Naive thymus-derived CD4-positive, alpha-beta T cell (primary cell): ENCODE results near the gene CLASP1. TPM values are rescaled to one million over a fixed set of nuclear protein-coding genes. Genes with fewer than 3 reads are reported as not detected.
"Not testable (repeated sequence)": the region's sequence is repeated elsewhere in the genome, so short reads cannot be mapped to it uniquely, and the experiment has no call there.

Experiments used
- ATAC-seq: fragments of 150-1000 bp; cut with Tn5 transposase; 2 replicates; pipeline ENCODE4 v1.10.0; 2021; ENCODE audit warnings: mild to moderate bottlenecking, moderate library complexity
- CTCF ChIA-PET: fragments of 350-600 bp; sonication (Branson Sonifier 250); formaldehyde crosslinking; loops from one replicate; lab custom pipeline; 2021; ENCODE audit warnings: antibody characterized with exemption; lab: Charles Lee
- POLR2A ChIA-PET: fragments of 350-600 bp; sonication (Branson Sonifier 250); formaldehyde crosslinking; loops from one replicate; lab custom pipeline; 2021; ENCODE audit warnings: antibody characterized with exemption, inconsistent platforms; lab: Charles Lee
- DNase-seq, 9 donors: peaks; one replicate each; pipeline versions ENCODE4 v3.0.0 to v3.0.0-alpha.2; 2020 to 2022; ENCODE audit warnings: mixed read lengths in 1 of 9
- H3K27ac ChIP-seq: one replicate; pipeline ENCODE4 v1.7.0; 2013; ENCODE audit warnings: mild to moderate bottlenecking, low read depth, low read length, moderate library complexity
- H3K27me3 ChIP-seq, 2 donors: one replicate each; pipeline ENCODE4 v1.7.0; 2013; ENCODE audit warnings: low read length in 2 of 2, mild to moderate bottlenecking in 2 of 2, moderate library complexity in 2 of 2; ENCODE audit not compliant: control insufficient read depth in 2 of 2, insufficient read depth in 2 of 2
- H3K36me3 ChIP-seq, 3 experiments: 1 replicate in 2 of 3; 2 replicates in 1 of 3; pipeline ENCODE4 v1.7.0; 2013; ENCODE audit warnings: low read length in 3 of 3, mild to moderate bottlenecking in 3 of 3, moderate library complexity in 1 of 3; ENCODE audit not compliant: insufficient read depth in 3 of 3, control insufficient read depth in 2 of 3
- H3K4me1 ChIP-seq, 2 donors: one replicate each; pipeline ENCODE4 v1.7.0; 2013; ENCODE audit warnings: low read length in 2 of 2, mild to moderate bottlenecking in 2 of 2, moderate library complexity in 1 of 2; ENCODE audit not compliant: control insufficient read depth in 2 of 2, insufficient read depth in 2 of 2
- H3K4me3 ChIP-seq: 2 replicates; pipeline ENCODE4 v1.7.0; 2013; ENCODE audit warnings: mild to moderate bottlenecking, low read length
- H3K9me3 ChIP-seq, 3 experiments: 1 replicate in 2 of 3; 2 replicates in 1 of 3; pipeline ENCODE4 v1.7.0; 2013; ENCODE audit warnings: low read length in 3 of 3; ENCODE audit not compliant: control insufficient read depth in 2 of 3
- H3K27ac Mint-ChIP-seq, 9 donors: one replicate each; pipeline ENCODE4 v1.8.0; 2020 to 2022; ENCODE audit warnings: mixed read lengths in 9 of 9, mild to moderate bottlenecking in 8 of 9, moderate library complexity in 5 of 9, inconsistent platforms in 2 of 9
- H3K27me3 Mint-ChIP-seq, 5 donors: one replicate each; pipeline ENCODE4 v1.8.0; 2021 to 2022; ENCODE audit warnings: mixed read lengths in 5 of 5, mild to moderate bottlenecking in 1 of 5
- H3K36me3 Mint-ChIP-seq, 5 donors: one replicate each; pipeline ENCODE4 v1.8.0; 2020 to 2022; ENCODE audit warnings: mixed read lengths in 5 of 5, mild to moderate bottlenecking in 3 of 5, inconsistent platforms in 1 of 5
- H3K4me1 Mint-ChIP-seq, 7 donors: one replicate each; pipeline ENCODE4 v1.8.0; 2020 to 2022; ENCODE audit warnings: mixed read lengths in 7 of 7, mild to moderate bottlenecking in 3 of 7, inconsistent platforms in 1 of 7
- H3K4me3 Mint-ChIP-seq, 10 donors: one replicate each; pipeline ENCODE4 v1.8.0; 2020 to 2022; ENCODE audit warnings: mild to moderate bottlenecking in 10 of 10, mixed read lengths in 10 of 10, moderate library complexity in 6 of 10, inconsistent platforms in 2 of 10
- H3K9me3 Mint-ChIP-seq, 11 donors: one replicate each; pipeline ENCODE4 v1.8.0; 2020 to 2022; ENCODE audit warnings: mixed read lengths in 11 of 11, mild to moderate bottlenecking in 4 of 11, inconsistent platforms in 1 of 11, moderate library complexity in 1 of 11
- intact Hi-C, 2 donors: fragments of 100-400 bp; cut with micrococcal nuclease; formaldehyde crosslinking; loops; one replicate each; pipeline ENCODE4 v1.15.1; 2023
- polyA plus RNA-seq, 2 donors: library from polyadenylated mRNA; unstranded; fragments of 300-500 nt; fragmentation: Illumina TruSeq; gene quantifications; one replicate each; pipeline ENCODE4 v1.2.3, GENCODE V29; 2021
- total RNA-seq, 6 experiments: library from RNA in 5 of 6; stranded (reverse) in 5 of 6; gene quantifications; 1 replicate in 5 of 6; 2 replicates in 1 of 6; pipeline ENCODE4 v1.2.3 and lab custom pipeline; 2021 to 2026

Gene CLASP1
- total and polyA plus RNA-seq, 7 experiments from 2014 or later: 13.8 to 76.3 (median 61.6) TPM

DNA sequence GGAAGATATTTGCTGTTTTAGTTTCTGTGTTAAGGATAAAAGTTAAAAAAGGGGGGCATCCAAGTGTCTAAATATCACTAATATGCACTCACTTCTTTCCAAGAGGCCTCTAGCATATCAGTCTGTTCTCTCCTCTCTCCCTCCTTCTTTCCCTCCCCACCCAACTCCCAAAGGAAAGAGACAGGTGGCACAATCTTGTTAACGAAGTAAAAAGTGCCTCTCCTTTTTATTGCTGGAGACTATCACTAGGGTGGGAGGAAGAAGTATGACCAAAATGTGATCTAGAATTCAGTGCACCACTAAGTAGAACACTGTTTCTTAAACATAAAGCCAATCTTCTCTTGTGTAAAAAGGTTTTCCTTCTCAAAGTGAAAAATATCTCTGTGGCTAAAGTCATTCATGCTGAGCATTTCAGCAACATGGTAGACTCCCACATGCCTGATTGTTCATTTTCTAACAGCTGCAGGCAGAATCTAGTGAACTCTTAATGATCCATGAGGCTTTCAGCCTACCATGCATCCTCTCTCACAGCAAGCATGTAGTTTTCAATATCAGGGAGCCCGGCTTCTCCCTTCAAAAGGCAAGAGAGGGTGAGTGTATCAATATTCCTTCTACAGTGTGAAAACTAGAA is 79.1 kb downstream of the CLASP1 start:
- peaks cover 0 to 8% (median 0%) of the 10 kb centered on the region in 3 experiments for H3K36me3 ChIP-seq
- ATAC-seq: no peak
- Mint-ChIP-seq H3K27me3 (no peaks in the 10 kb centered on the region), H3K36me3 (peaks cover 0 to 29% (median 13%) of the 10 kb centered on the region in 5 donors), H3K4me3 (no peak overlapping the region), H3K27ac (no peak overlapping the region), H3K9me3 (no peaks in the 10 kb centered on the region), H3K4me1 (peaks cover 20 to 61% (median 52%) of the 10 kb centered on the region in 7 donors)
- peaks cover 0 to 8% of the 10 kb centered on the region in 2 donors for H3K4me1 ChIP-seq
- no peaks in the 10 kb centered on the region for H3K27me3 ChIP-seq
- no peak overlapping the region for H3K4me3 ChIP-seq
- H3K27ac ChIP-seq: no peak overlapping the region
- ChIA-PET POLR2A (no interaction called here), CTCF (no interaction called here)
- DNase-seq: no peak
- no peaks in the 10 kb centered on the region for H3K9me3 ChIP-seq
- intact Hi-C loops: no loop called here

DNA sequence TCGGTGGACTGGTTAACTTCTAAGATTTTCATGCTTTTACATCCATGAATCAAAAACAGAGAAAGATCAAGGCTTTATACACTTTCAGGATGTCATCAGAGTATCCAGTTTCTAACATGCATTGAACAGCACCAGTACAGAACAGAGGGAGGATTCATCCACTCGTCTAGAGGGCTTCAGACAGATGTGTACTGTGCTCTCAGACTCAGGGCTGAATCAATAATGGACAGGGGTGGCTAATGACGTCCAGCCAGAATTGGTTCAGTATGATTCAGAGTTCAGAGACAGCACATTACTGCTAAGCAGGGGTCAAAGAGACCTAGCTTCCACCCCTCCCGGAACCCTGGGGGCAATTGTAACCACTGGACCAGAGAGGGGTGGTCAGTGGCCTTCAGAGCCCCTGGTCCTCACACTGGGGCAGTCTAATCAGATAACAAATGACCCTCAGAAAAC is 81.3 kb downstream of the CLASP1 start:
- Mint-ChIP-seq H3K36me3 (peaks cover 11 to 40% (median 26%) of the 10 kb centered on the region in 5 donors), H3K4me1 (peaks cover 34 to 73% (median 68%) of the 10 kb centered on the region in 7 donors), H3K27ac (peak overlapping the region in 1 of 9 donors; percentile 3), H3K9me3 (peaks cover 0 to 7% (median 0%) of the 10 kb centered on the region in 11 donors), H3K4me3 (no peak overlapping the region), H3K27me3 (no peaks in the 10 kb centered on the region)
- POLR2A ChIA-PET: interaction anchor here (1.0 to 1.5 kb wide), 2 partner anchors 65 to 82 kb away, joined by 3 to 6 read pairs; partner anchors contain the start of gene CLASP1
- Histone ChIP-seq H3K36me3 (peaks cover 0 to 5% (median 0%) of the 10 kb centered on the region in 3 experiments), H3K27ac (no peak overlapping the region), H3K4me3 (no peak overlapping the region), H3K27me3 (no peaks in the 10 kb centered on the region), H3K9me3 (no peaks in the 10 kb centered on the region), H3K4me1 (peaks cover 0 to 9% of the 10 kb centered on the region in 2 donors)
- ATAC-seq: no peak
- no peak for DNase-seq
- intact Hi-C loops: no loop called here
- CTCF ChIA-PET: no interaction called here

GRCh38 chr2:121567452-121567851 is 81.8 kb downstream of the CLASP1 start:
- DNase-seq: no peak

DNA sequence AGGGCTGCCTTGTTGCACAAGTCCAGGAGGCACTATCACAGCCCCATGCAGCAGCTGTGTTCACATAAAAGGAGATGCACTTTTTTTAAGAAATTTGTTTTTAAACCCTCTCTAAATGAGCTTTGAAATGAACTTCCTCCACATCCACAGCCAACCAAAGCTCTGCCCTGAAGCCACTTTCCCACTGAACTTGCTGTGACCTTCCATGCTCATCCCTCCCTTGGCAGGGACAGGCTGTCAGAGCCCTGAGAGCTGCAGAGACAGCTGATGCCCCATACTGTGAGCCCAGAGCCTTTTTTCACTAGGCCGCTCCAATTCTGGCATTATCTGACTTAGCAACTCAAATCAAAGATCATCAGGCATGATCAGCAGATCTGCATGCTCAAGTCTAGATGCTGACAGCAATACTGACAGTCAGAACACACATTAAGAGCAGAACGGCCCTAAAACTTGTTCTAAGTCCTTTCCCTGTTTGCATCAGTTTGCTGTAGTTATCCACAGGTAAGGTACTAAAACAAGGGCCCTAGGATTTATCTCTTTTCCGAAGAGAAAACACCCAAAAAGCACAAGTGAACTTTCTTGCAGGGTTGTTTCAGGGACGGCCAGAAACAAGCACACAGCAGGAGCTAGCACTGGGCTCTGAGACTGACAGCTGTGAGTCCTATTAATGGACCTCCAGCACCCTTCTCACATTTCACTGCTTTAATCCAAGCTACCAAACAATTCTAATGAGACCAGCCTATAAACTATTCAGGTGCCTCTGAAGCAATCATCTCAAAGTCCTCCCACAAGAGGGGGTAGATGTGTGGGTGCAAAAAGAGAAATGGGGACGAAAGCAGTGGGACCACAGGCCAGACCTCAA is 83.6 kb downstream of the CLASP1 start:
- peaks cover 0 to 7% (median 0%) of the 10 kb centered on the region in 11 donors for H3K9me3 Mint-ChIP-seq
- H3K36me3 Mint-ChIP-seq: peaks cover 11 to 29% (median 21%) of the 10 kb centered on the region in 5 donors
- no peak overlapping the region for H3K4me3 Mint-ChIP-seq
- CTCF ChIA-PET: interaction anchor here (0.6 to 0.7 kb wide), 2 partner anchors 128 to 153 kb away, joined by 3 read pairs; no protein-coding TSS in a partner anchor
- no peak for ATAC-seq
- DNase-seq: no peak
- POLR2A ChIA-PET: interaction anchor here (1.2 kb wide), 1 partner anchor 35 kb away, joined by 4 read pairs; the partner anchor contains the start of gene RNU4ATAC
- Histone ChIP-seq H3K9me3 (no peaks in the 10 kb centered on the region), H3K27ac (no peak overlapping the region), H3K36me3 (no peaks in the 10 kb centered on the region), H3K4me1 (peaks cover 0 to 11% of the 10 kb centered on the region in 2 donors), H3K27me3 (no peaks in the 10 kb centered on the region), H3K4me3 (no peak overlapping the region)
- no peaks in the 10 kb centered on the region for H3K27me3 Mint-ChIP-seq
- peaks cover 43 to 85% (median 78%) of the 10 kb centered on the region in 7 donors for H3K4me1 Mint-ChIP-seq
- intact Hi-C loops: no loop called here
- peak overlapping the region in 4 of 9 donors; percentile 6 to 88 (median 32) for H3K27ac Mint-ChIP-seq

More at GRCh38 chr2:121567452-121567851, 81.8 kb downstream of the CLASP1 start:
- Histone ChIP-seq H3K4me1 (peaks cover 0 to 11% of the 10 kb centered on the region in 2 donors), H3K27me3 (no peaks in the 10 kb centered on the region), H3K4me3 (no peak overlapping the region), H3K27ac (no peak overlapping the region), H3K9me3 (no peaks in the 10 kb centered on the region), H3K36me3 (peaks cover 0 to 5% (median 0%) of the 10 kb centered on the region in 3 experiments)
- ChIA-PET CTCF (no interaction called here), POLR2A (interaction anchor here (1.0 kb wide), 1 partner anchor 65 kb away, joined by 3 read pairs; no protein-coding TSS in a partner anchor)
- Mint-ChIP-seq H3K27ac (peak overlapping the region in 1 of 9 donors; percentile 3), H3K4me3 (no peak overlapping the region), H3K27me3 (no peaks in the 10 kb centered on the region), H3K9me3 (peaks cover 0 to 7% (median 0%) of the 10 kb centered on the region in 11 donors), H3K4me1 (peaks cover 40 to 79% (median 74%) of the 10 kb centered on the region in 7 donors), H3K36me3 (peaks cover 11 to 42% (median 26%) of the 10 kb centered on the region in 5 donors)
- ATAC-seq: no peak
- intact Hi-C loops: no loop called here

DNA sequence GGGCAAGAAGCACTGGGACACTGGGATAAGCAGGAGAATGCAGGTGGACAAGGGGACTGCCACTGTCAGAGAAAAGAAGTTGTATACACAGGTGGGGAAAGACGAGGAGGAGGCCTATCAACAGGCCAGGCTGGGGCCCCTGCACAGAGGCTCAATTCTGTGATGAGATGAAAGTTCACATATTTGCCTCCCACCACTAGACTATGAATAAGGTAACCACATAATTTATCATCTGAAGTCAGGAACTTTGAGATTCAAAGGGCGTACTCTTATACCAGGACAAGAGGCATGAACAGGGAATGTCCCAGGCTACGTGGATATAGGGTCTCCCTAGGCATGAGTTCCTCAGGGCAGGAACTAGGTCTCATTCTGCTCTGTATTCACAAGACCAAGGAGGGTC is 84.4 kb downstream of the CLASP1 start:
- Histone ChIP-seq H3K9me3 (no peaks in the 10 kb centered on the region), H3K4me1 (peaks cover 0 to 11% of the 10 kb centered on the region in 2 donors), H3K4me3 (no peak overlapping the region), H3K27ac (no peak overlapping the region), H3K27me3 (no peaks in the 10 kb centered on the region), H3K36me3 (no peaks in the 10 kb centered on the region)
- peaks cover 43 to 88% (median 73%) of the 10 kb centered on the region in 7 donors for H3K4me1 Mint-ChIP-seq
- ATAC-seq: no peak
- H3K36me3 Mint-ChIP-seq: peaks cover 11 to 26% (median 21%) of the 10 kb centered on the region in 5 donors
- DNase-seq: no peak
- H3K4me3 Mint-ChIP-seq: peak overlapping the region in 1 of 10 donors; percentile 50
- peak overlapping the region in 1 of 9 donors; percentile 19 for H3K27ac Mint-ChIP-seq
- POLR2A ChIA-PET: interaction anchor here (1.2 kb wide), 1 partner anchor 34 kb away, joined by 4 read pairs; the partner anchor contains the start of gene RNU4ATAC
- H3K27me3 Mint-ChIP-seq: no peaks in the 10 kb centered on the region
- H3K9me3 Mint-ChIP-seq: peaks cover 0 to 7% (median 0%) of the 10 kb centered on the region in 11 donors
- intact Hi-C loops: no loop called here
- CTCF ChIA-PET: no interaction called here

- ATAC-seq, H3K27ac ChIP-seq, POLR2A ChIA-PET, H3K9me3 Mint-ChIP-seq, H3K9me3 ChIP-seq, CTCF ChIA-PET, DNase-seq, H3K27me3 Mint-ChIP-seq, H3K27me3 ChIP-seq, H3K36me3 ChIP-seq, H3K4me3 ChIP-seq, intact Hi-C loops: not testable (repeated sequence)
- peaks cover 45 to 90% (median 74%) of the 10 kb centered on the region in 7 donors for H3K4me1 Mint-ChIP-seq
- H3K36me3 Mint-ChIP-seq: peaks cover 11 to 23% (median 17%) of the 10 kb centered on the region in 5 donors
- H3K27ac Mint-ChIP-seq: peak overlapping the region in 3 of 9 donors; percentile 13 to 55 (median 41)
- H3K4me3 Mint-ChIP-seq: peak overlapping the region in 1 of 10 donors; percentile 19
- peaks cover 0 to 11% of the 10 kb centered on the region in 2 donors for H3K4me1 ChIP-seq
These were observed 85.5 kb downstream of the CLASP1 start for GRCh38 chr2:121563754-121564153.
